BLaER1 treated with 17β-estradiol and CSF1 and Interleukin-3, amounts not matched to agents 10 nM and 100 nM (cell line): ENCODE data around the gene ADGRV1.
"Not testable (repeated sequence)": the region's sequence is repeated elsewhere in the genome, so short reads cannot be mapped to it uniquely, and the experiment has no call there.

Source experiments
- H3K27ac ChIP-seq, 11 experiments: shearing (Covaris generic); formaldehyde crosslinking; 2 replicates each; pipeline ENCODE4 v1.8.1; 2022
- H3K27me3 ChIP-seq, 11 experiments: shearing (Covaris generic); formaldehyde crosslinking; 2 replicates each; pipeline ENCODE4 v1.8.1; 2022
- H3K36me3 ChIP-seq, 11 experiments: shearing (Covaris generic); formaldehyde crosslinking; 2 replicates each; pipeline ENCODE4 v1.8.1; 2022
- H3K4me1 ChIP-seq, 10 experiments: shearing (Covaris generic); formaldehyde crosslinking; 2 replicates each; pipeline ENCODE4 v1.8.1; 2022
- H3K4me2 ChIP-seq, 11 experiments: shearing (Covaris generic); formaldehyde crosslinking; 2 replicates each; pipeline ENCODE4 v1.8.1; 2022
- H3K4me3 ChIP-seq, 10 experiments: shearing (Covaris generic); formaldehyde crosslinking; 2 replicates each; pipeline ENCODE4 v1.8.1; 2022
- H3K9ac ChIP-seq, 11 experiments: shearing (Covaris generic); formaldehyde crosslinking; 2 replicates each; pipeline ENCODE4 v1.8.1; 2022
- H3K9me3 ChIP-seq, 11 experiments: shearing (Covaris generic); formaldehyde crosslinking; replicated peaks in 1 of 11; 2 replicates each; pipeline ENCODE4 v1.8.1; 2022
- H4K20me1 ChIP-seq, 11 experiments: shearing (Covaris generic); formaldehyde crosslinking; 2 replicates each; pipeline ENCODE4 v1.8.1; 2022
- Cebpa-rat ChIP-seq, 11 experiments: shearing (Covaris generic); IDR thresholded peaks; 2 replicates each; pipeline ENCODE4 v1.8.1; 2022

The ADGRV1 gene

GRCh38 chr5:90810211-90810610 lies 251.6 kb downstream of the ADGRV1 start:
- Histone ChIP-seq H3K9ac (no peak overlapping the region), H3K27ac (no peak overlapping the region)
- TF ChIP-seq Cebpa-rat (IDR thresholded peaks at IDR 0.05), result no peak

GRCh38 chr5:90813392-90813791 lies 254.8 kb downstream of the ADGRV1 start:
- H3K36me3 ChIP-seq, result no peaks in the 10 kb centered on the region
- H3K9me3 ChIP-seq, result no peaks in the 10 kb centered on the region
- H3K27ac ChIP-seq, result no peak overlapping the region
- no peaks in the 10 kb centered on the region for H4K20me1 ChIP-seq
- no peak overlapping the region for H3K4me3 ChIP-seq
- no peak for TF ChIP-seq Cebpa-rat (IDR thresholded peaks at IDR 0.05)
- H3K4me2 ChIP-seq, result no peak overlapping the region
- no peaks in the 10 kb centered on the region for H3K27me3 ChIP-seq
- H3K4me1 ChIP-seq, result 0 out of 20 replicates have a peak, but pooled peaks cover 0 to 3% (median 0%) of the 10 kb centered on the region in 10 experiments
- H3K9ac ChIP-seq, result no peak overlapping the region

More at GRCh38 chr5:90810211-90810610, 251.6 kb downstream of the ADGRV1 start:
- Histone ChIP-seq H3K27me3 (no peaks in the 10 kb centered on the region), H3K4me1 (0 out of 20 replicates have a peak, but pooled peaks cover 0 to 3% (median 0%) of the 10 kb centered on the region in 10 experiments), H3K4me2 (no peak overlapping the region), H4K20me1 (no peaks in the 10 kb centered on the region), H3K9me3 (no peaks in the 10 kb centered on the region), H3K36me3 (no peaks in the 10 kb centered on the region), H3K4me3 (no peak overlapping the region)

- H3K27ac ChIP-seq, H3K27me3 ChIP-seq, H4K20me1 ChIP-seq, H3K4me2 ChIP-seq, H3K36me3 ChIP-seq, H3K9me3 ChIP-seq, H3K4me3 ChIP-seq, H3K9ac ChIP-seq, H3K4me1 ChIP-seq: not testable (repeated sequence)
These were observed 263.5 kb downstream of the ADGRV1 start for GRCh38 chr5:90822062-90822461.

GRCh38 chr5:90824436-90824835 lies 265.8 kb downstream of the ADGRV1 start:
- no peak for TF ChIP-seq Cebpa-rat (IDR thresholded peaks at IDR 0.05)
- Histone ChIP-seq H3K4me3 (no peak overlapping the region), H3K9me3 (peaks cover 0 to 6% (median 0%) of the 10 kb centered on the region in 11 experiments; a peak in 1 of 22 replicates), H3K4me1 (no peaks in the 10 kb centered on the region), H3K4me2 (0 out of 22 replicates have a peak overlapping the region, but pooled peaks of 1 of the 11 experiments have one; percentile 23), H3K27me3 (no peaks in the 10 kb centered on the region), H4K20me1 (no peaks in the 10 kb centered on the region), H3K27ac (no peak overlapping the region), H3K9ac (no peak overlapping the region), H3K36me3 (no peaks in the 10 kb centered on the region)

- no peak overlapping the region for H3K4me2 ChIP-seq
- no peaks in the 10 kb centered on the region for H3K27me3 ChIP-seq
- no peaks in the 10 kb centered on the region for H4K20me1 ChIP-seq
- H3K4me1 ChIP-seq, result no peaks in the 10 kb centered on the region
- H3K36me3 ChIP-seq, result no peaks in the 10 kb centered on the region
- no peak for TF ChIP-seq Cebpa-rat (IDR thresholded peaks at IDR 0.05)
- no peak overlapping the region for H3K9ac ChIP-seq
- H3K9me3 ChIP-seq, result peaks cover 0 to 8% (median 0%) of the 10 kb centered on the region in 11 experiments; a peak in 2 of 22 replicates
- no peak overlapping the region for H3K27ac ChIP-seq
- H3K4me3 ChIP-seq, result no peak overlapping the region
These were observed 271.5 kb downstream of the ADGRV1 start for GRCh38 chr5:90830058-90830457.

- TF ChIP-seq Cebpa-rat (IDR thresholded peaks at IDR 0.05), result no peak
- H3K4me1 ChIP-seq, result no peaks in the 10 kb centered on the region
- no peaks in the 10 kb centered on the region for H4K20me1 ChIP-seq
- peaks cover 0 to 8% (median 0%) of the 10 kb centered on the region in 11 experiments; a peak in 2 of 22 replicates for H3K9me3 ChIP-seq
- H3K27ac ChIP-seq, result no peak overlapping the region
- H3K27me3 ChIP-seq, result no peaks in the 10 kb centered on the region
- H3K4me2 ChIP-seq, result no peak overlapping the region
- no peak overlapping the region for H3K9ac ChIP-seq
- no peak overlapping the region for H3K4me3 ChIP-seq
- no peaks in the 10 kb centered on the region for H3K36me3 ChIP-seq
These were observed 275.2 kb downstream of the ADGRV1 start for GRCh38 chr5:90833753-90834152.

DNA sequence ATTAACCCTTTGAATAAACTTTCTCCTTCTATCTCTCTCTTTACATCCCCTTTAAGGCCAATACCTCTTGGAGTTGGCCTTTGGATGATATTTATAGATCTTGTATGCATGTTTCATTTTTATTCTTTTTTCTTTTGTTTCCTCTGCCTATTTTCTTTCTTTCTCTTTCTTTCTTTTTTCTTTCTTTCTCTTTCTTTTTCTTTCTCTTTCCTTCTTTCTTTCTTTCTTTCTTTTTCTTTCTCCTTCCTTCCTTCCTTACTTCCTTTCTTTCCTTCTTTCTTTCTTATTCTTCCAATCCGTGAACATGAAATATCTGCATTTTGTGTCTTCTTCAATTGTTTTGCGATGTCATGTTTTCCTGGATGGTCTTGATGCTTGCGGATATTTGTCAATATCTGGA lies 276.1 kb downstream of the ADGRV1 start:
- Histone ChIP-seq H3K4me2 (no peak overlapping the region), H3K36me3 (no peaks in the 10 kb centered on the region)

GRCh38 chr5:90843443-90843842 lies 284.8 kb downstream of the ADGRV1 start:
- H3K4me3 ChIP-seq, result no peak overlapping the region
- H3K9me3 ChIP-seq, result peaks cover 0 to 16% (median 8%) of the 10 kb centered on the region in 11 experiments; a peak in 13 of 22 replicates
- no peak for TF ChIP-seq Cebpa-rat (IDR thresholded peaks at IDR 0.05)
- H3K27me3 ChIP-seq, result peaks cover 0 to 11% (median 0%) of the 10 kb centered on the region in 11 experiments; a peak in 3 of 22 replicates
- H4K20me1 ChIP-seq, result no peaks in the 10 kb centered on the region
- no peaks in the 10 kb centered on the region for H3K36me3 ChIP-seq
- no peak overlapping the region for H3K27ac ChIP-seq
- H3K4me1 ChIP-seq, result peaks cover 0 to 11% (median 9%) of the 10 kb centered on the region in 10 experiments; a peak in 15 of 20 replicates
- H3K9ac ChIP-seq, result no peak overlapping the region
- H3K4me2 ChIP-seq, result peak overlapping the region in 9 of 11 experiments; percentile 18 to 64 (median 42); a peak in 17 of 22 replicates

More for the DNA sequence above, 276.1 kb downstream of the ADGRV1 start:
- Histone ChIP-seq H4K20me1 (no peaks in the 10 kb centered on the region), H3K4me3 (no peak overlapping the region), H3K27ac (no peak overlapping the region), H3K9ac (no peak overlapping the region), H3K4me1 (no peaks in the 10 kb centered on the region), H3K27me3 (no peaks in the 10 kb centered on the region), H3K9me3 (peaks cover 0 to 8% (median 0%) of the 10 kb centered on the region in 11 experiments; a peak in 2 of 22 replicates)
- no peak for TF ChIP-seq Cebpa-rat (IDR thresholded peaks at IDR 0.05)

GRCh38 chr5:90844931-90845330 lies 286.3 kb downstream of the ADGRV1 start:
- H3K36me3 ChIP-seq, result no peaks in the 10 kb centered on the region
- no peak overlapping the region for H3K4me2 ChIP-seq
- H3K9ac ChIP-seq, result no peak overlapping the region
- peaks cover 0 to 11% (median 9%) of the 10 kb centered on the region in 10 experiments; a peak in 15 of 20 replicates for H3K4me1 ChIP-seq
- TF ChIP-seq Cebpa-rat (IDR thresholded peaks at IDR 0.05), result no peak
- no peaks in the 10 kb centered on the region for H4K20me1 ChIP-seq
- H3K27me3 ChIP-seq, result peaks cover 0 to 11% (median 0%) of the 10 kb centered on the region in 11 experiments; a peak in 3 of 22 replicates
- H3K27ac ChIP-seq, result no peak overlapping the region
- H3K9me3 ChIP-seq, result peaks cover 0 to 16% (median 8%) of the 10 kb centered on the region in 11 experiments; a peak in 13 of 22 replicates
- H3K4me3 ChIP-seq, result no peak overlapping the region
